Neural progenitor cell (in vitro differentiated cells): ENCODE data around the gene IL1RL1. TPM values are rescaled to one million over a fixed set of nuclear protein-coding genes. Genes with fewer than 3 reads are reported as not detected.

ENCODE experiments used
- DNase-seq: peaks from one replicate; pipeline ENCODE4 v3.0.0-alpha.2; 2016; ENCODE audit warnings: low spot score
- H2AFZ ChIP-seq: fragments of 200-600 bp; sonication (generic); replicated peaks from 2 replicates; pipeline ENCODE4 v1.6.1; 2016; ENCODE audit warnings: antibody characterized with exemption
- H3F3A ChIP-seq: fragments of 200-600 bp; sonication (generic); 2 replicates; pipeline ENCODE4 v1.6.1; 2016; ENCODE audit warnings: antibody characterized with exemption, low read depth
- H3K27ac ChIP-seq: fragments of 200-600 bp; sonication (generic); 2 replicates; pipeline ENCODE4 v1.5.1; 2016; ENCODE audit warnings: mild to moderate bottlenecking
- H3K27me3 ChIP-seq: fragments of 200-600 bp; sonication (generic); 2 replicates; pipeline ENCODE4 v1.6.1; 2016; ENCODE audit warnings: mild to moderate bottlenecking, moderate library complexity
- H3K36me3 ChIP-seq: fragments of 200-600 bp; sonication (generic); 2 replicates; pipeline ENCODE4 v1.5.1; 2016
- H3K4me1 ChIP-seq: fragments of 200-600 bp; sonication (generic); 2 replicates; pipeline ENCODE4 v1.6.1; 2016; ENCODE audit warnings: mixed run types
- H3K4me2 ChIP-seq: fragments of 200-600 bp; sonication (generic); 2 replicates; pipeline ENCODE4 v1.6.1; 2016
- H3K4me3 ChIP-seq: fragments of 200-600 bp; sonication (generic); 2 replicates; pipeline ENCODE4 v1.5.1; 2016
- H3K79me2 ChIP-seq: fragments of 200-600 bp; sonication (generic); 2 replicates; pipeline ENCODE4 v1.6.1; 2016; ENCODE audit warnings: low read depth
- H3K9ac ChIP-seq: fragments of 200-600 bp; sonication (generic); 2 replicates; pipeline ENCODE4 v1.6.1; 2016
- H3K9me3 ChIP-seq: fragments of 200-600 bp; sonication (generic); 2 replicates; pipeline ENCODE4 v1.5.1; 2016; ENCODE audit warnings: low read depth
- H4K20me1 ChIP-seq: fragments of 200-600 bp; sonication (generic); 2 replicates; pipeline ENCODE4 v1.6.1; 2016; ENCODE audit warnings: low read depth
- H3K27ac Mint-ChIP-seq: 3 replicates; pipeline ENCODE4 v1.8.0; 2021; ENCODE audit warnings: mixed read lengths
- H3K27me3 Mint-ChIP-seq: 2 replicates; pipeline ENCODE4 v1.8.0; 2022; ENCODE audit warnings: low read depth, mild to moderate bottlenecking, inconsistent platforms, moderate library complexity, mixed read lengths; ENCODE audit not compliant: insufficient read depth
- H3K36me3 Mint-ChIP-seq: 3 replicates; pipeline ENCODE4 v1.8.0; 2021; ENCODE audit warnings: mixed read lengths
- H3K4me1 Mint-ChIP-seq: 3 replicates; pipeline ENCODE4 v1.8.0; 2021; ENCODE audit warnings: mixed read lengths
- H3K4me3 Mint-ChIP-seq: 3 replicates; pipeline ENCODE4 v1.8.0; 2021; ENCODE audit warnings: mild to moderate bottlenecking, moderate library complexity, mixed read lengths
- H3K9me3 Mint-ChIP-seq: 3 replicates; pipeline ENCODE4 v1.8.0; 2020; ENCODE audit warnings: mixed read lengths
- CTCF ChIP-seq: fragments of 200-600 bp; sonication (generic); IDR thresholded peaks from 2 replicates; pipeline ENCODE4 v1.5.1; 2017; ENCODE audit warnings: antibody characterized with exemption, mild to moderate bottlenecking
- EZH2 ChIP-seq: fragments of 200-600 bp; sonication (generic); IDR thresholded peaks from 2 replicates; pipeline ENCODE4 v1.6.1; 2017; ENCODE audit warnings: antibody characterized with exemption, mild to moderate bottlenecking, moderate library complexity
- EZH2phosphoT487 ChIP-seq: fragments of 200-600 bp; sonication (generic); IDR thresholded peaks from 2 replicates; pipeline ENCODE4 v1.6.1; 2017; ENCODE audit warnings: antibody characterized with exemption
- total RNA-seq: library from RNA; depleted of rRNA; stranded (reverse); fragments of >200 nt; gene quantifications from 2 replicates; pipeline ENCODE4 v1.2.3, GENCODE V29; 2015; ENCODE audit warnings: low replicate concordance

IL1RL1 gene
- total RNA-seq, 1 donor from 2014 or later = not detected

GRCh38 chr2:102386867-102387541 is 75.6 kb downstream of the IL1RL1 start:
- no peak overlapping the region for H3K9ac ChIP-seq
- peaks cover 8% of the 10 kb centered on the region for H3K9me3 ChIP-seq
- H3K27me3 Mint-ChIP-seq = no peaks in the 10 kb centered on the region
- H3K27ac Mint-ChIP-seq = no peak overlapping the region
- no peaks in the 10 kb centered on the region for H3K36me3 Mint-ChIP-seq
- H3K27me3 ChIP-seq = no peaks in the 10 kb centered on the region
- no peak overlapping the region for H3K27ac ChIP-seq
- no peaks in the 10 kb centered on the region for H3K36me3 ChIP-seq
- no peak overlapping the region for H3K4me3 ChIP-seq
- no peak overlapping the region for H3K4me3 Mint-ChIP-seq
- H2AFZ ChIP-seq = no peak overlapping the region
- H3K79me2 ChIP-seq = no peaks in the 10 kb centered on the region
- DNase-seq = no peak
- no peaks in the 10 kb centered on the region for H3K4me1 ChIP-seq
- TF ChIP-seq EZH2 = no peak
- no peak for TF ChIP-seq EZH2phosphoT487
- no peak for TF ChIP-seq CTCF
- no peak overlapping the region for H3K4me2 ChIP-seq
- H3K9me3 Mint-ChIP-seq = peaks cover 10% of the 10 kb centered on the region
- no peaks in the 10 kb centered on the region for H3F3A ChIP-seq
- no peaks in the 10 kb centered on the region for H3K4me1 Mint-ChIP-seq
- H4K20me1 ChIP-seq = no peaks in the 10 kb centered on the region

- Mint-ChIP-seq H3K27ac (no peak overlapping the region), H3K27me3 (no peaks in the 10 kb centered on the region), H3K9me3 (peaks cover 7% of the 10 kb centered on the region), H3K4me3 (no peak overlapping the region), H3K4me1 (no peaks in the 10 kb centered on the region), H3K36me3 (no peaks in the 10 kb centered on the region)
- no peaks in the 10 kb centered on the region for H3K36me3 ChIP-seq
- no peaks in the 10 kb centered on the region for H3K4me1 ChIP-seq
- H3K27ac ChIP-seq = no peak overlapping the region
- no peak for DNase-seq
- H3K9me3 ChIP-seq = peaks cover 5% of the 10 kb centered on the region
- H4K20me1 ChIP-seq = no peaks in the 10 kb centered on the region
- H3K9ac ChIP-seq = no peak overlapping the region
- H3K27me3 ChIP-seq = no peaks in the 10 kb centered on the region
- no peaks in the 10 kb centered on the region for H3K79me2 ChIP-seq
- no peak overlapping the region for H3K4me3 ChIP-seq
- no peak for TF ChIP-seq CTCF
- no peak for TF ChIP-seq EZH2
- TF ChIP-seq EZH2phosphoT487 = no peak
- H3F3A ChIP-seq = no peaks in the 10 kb centered on the region
- H2AFZ ChIP-seq = no peak overlapping the region
- H3K4me2 ChIP-seq = no peak overlapping the region
Observed at GRCh38 chr2:102387763-102388546, 76.6 kb downstream of the IL1RL1 start.

GRCh38 chr2:102391565-102391964 is 80.2 kb downstream of the IL1RL1 start:
- Histone ChIP-seq H3K27ac (no peak overlapping the region), H3F3A (no peaks in the 10 kb centered on the region), H3K9me3 (no peaks in the 10 kb centered on the region), H4K20me1 (no peaks in the 10 kb centered on the region), H3K27me3 (no peaks in the 10 kb centered on the region), H2AFZ (no peak overlapping the region), H3K4me1 (no peaks in the 10 kb centered on the region), H3K4me3 (no peak overlapping the region), H3K4me2 (no peak overlapping the region), H3K9ac (no peak overlapping the region), H3K79me2 (no peaks in the 10 kb centered on the region), H3K36me3 (no peaks in the 10 kb centered on the region)
- no peak for TF ChIP-seq EZH2phosphoT487
- no peak for TF ChIP-seq CTCF
- no peak for TF ChIP-seq EZH2
- DNase-seq = no peak
- no peak overlapping the region for H3K27ac Mint-ChIP-seq
- H3K4me1 Mint-ChIP-seq = no peaks in the 10 kb centered on the region
- H3K27me3 Mint-ChIP-seq = no peaks in the 10 kb centered on the region
- H3K36me3 Mint-ChIP-seq = no peaks in the 10 kb centered on the region
- no peak overlapping the region for H3K4me3 Mint-ChIP-seq
- no peaks in the 10 kb centered on the region for H3K9me3 Mint-ChIP-seq
